ENCODE results near the gene HES6. TPM values are rescaled to one million over a fixed set of nuclear protein-coding genes. Genes with fewer than 3 reads are reported as not detected.

HES6 gene
- total and polyA plus RNA-seq, 10 of the 15 experiments (the other 5 are each of a cell fraction or from before 2014, with no cell fraction given): 0.11 to 1.7 (median 0.83) TPM

DNA sequence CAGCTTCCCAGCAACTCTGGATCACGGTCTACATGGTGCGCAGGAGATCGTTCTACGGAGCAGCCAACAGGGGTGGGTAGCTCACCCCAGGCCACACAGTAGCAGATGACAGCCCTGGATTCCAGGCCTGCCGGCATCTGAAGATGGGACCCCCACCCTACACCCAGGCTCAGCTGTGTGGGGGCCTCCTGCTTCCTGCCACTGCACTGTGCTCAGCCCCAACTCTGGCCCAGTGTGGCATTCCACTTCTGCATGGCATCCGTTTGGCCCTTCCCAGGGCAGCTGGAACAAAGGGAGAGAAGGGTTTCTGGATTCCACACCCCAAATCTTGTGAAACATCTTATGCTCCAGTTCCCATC is 39.5 kb upstream of the HES6 start:
- no TSS peak for BruUV-seq (replicated peaks)
- ChIA-PET SMC1A (ENCODE audit: uncharacterized antibody, unreplicated experiment) (no interaction called here), POLR2A (no interaction called here), CTCF (interaction anchor here (2.0 kb wide), 1 partner anchor 8 kb away, joined by 4 read pairs; no protein-coding TSS in a partner anchor), RAD21 (ENCODE audit: unreplicated experiment) (no interaction called here)
- Histone ChIP-seq H4K20me1 (ENCODE audit: control insufficient read depth, insufficient read depth) (no peaks in the 10 kb centered on the region), H3K9me3 (replicated peaks; ENCODE audit: control insufficient read depth, insufficient read depth, low read length) (no peaks in the 10 kb centered on the region), H3K4me1 (ENCODE audit: control insufficient read depth, insufficient read depth, low read length) (no peaks in the 10 kb centered on the region), H3K27ac (ENCODE audit: control insufficient read depth, insufficient read depth) (no peak overlapping the region), H3K4me3 (no peak overlapping the region), H3K27me3 (replicated peaks in 1 of 2; ENCODE audit: control insufficient read depth in 2 of 2, insufficient read depth in 2 of 2, low read length in 1 of 2) (no peaks in the 10 kb centered on the region), H3K4me2 (ENCODE audit: control insufficient read depth, insufficient read depth) (no peak overlapping the region), H3K36me3 (ENCODE audit: control insufficient read depth in 2 of 2, insufficient read depth in 2 of 2, low read length in 1 of 2) (peaks cover 15 to 19% of the 10 kb centered on the region in 2 experiments), H3K9ac (ENCODE audit: control insufficient read depth, insufficient read depth, low read length) (no peak overlapping the region), H3K79me2 (ENCODE audit: control insufficient read depth, insufficient read depth, low read length) (peaks cover 11% of the 10 kb centered on the region), H2AFZ (ENCODE audit: control insufficient read depth, low read depth, low read length) (no peak overlapping the region)
- no peak for FAIRE-seq
- no peak for DNase-seq (ENCODE audit: low read depth, low spot score)
- intact Hi-C loops (cut with micrococcal nuclease; ENCODE audit: unreplicated experiment): no loop called here
- in situ Hi-C loops (cut with MboI): no loop called here
- ATAC-seq: no peak
- 100% methylated on average over 6 of the region's 6 CpGs for WGBS (ENCODE audit: insufficient coverage, insufficient replicate concordance, low lambda C conversion rate, missing lambda C conversion rate)
- TF ChIP-seq, protein P1, sequence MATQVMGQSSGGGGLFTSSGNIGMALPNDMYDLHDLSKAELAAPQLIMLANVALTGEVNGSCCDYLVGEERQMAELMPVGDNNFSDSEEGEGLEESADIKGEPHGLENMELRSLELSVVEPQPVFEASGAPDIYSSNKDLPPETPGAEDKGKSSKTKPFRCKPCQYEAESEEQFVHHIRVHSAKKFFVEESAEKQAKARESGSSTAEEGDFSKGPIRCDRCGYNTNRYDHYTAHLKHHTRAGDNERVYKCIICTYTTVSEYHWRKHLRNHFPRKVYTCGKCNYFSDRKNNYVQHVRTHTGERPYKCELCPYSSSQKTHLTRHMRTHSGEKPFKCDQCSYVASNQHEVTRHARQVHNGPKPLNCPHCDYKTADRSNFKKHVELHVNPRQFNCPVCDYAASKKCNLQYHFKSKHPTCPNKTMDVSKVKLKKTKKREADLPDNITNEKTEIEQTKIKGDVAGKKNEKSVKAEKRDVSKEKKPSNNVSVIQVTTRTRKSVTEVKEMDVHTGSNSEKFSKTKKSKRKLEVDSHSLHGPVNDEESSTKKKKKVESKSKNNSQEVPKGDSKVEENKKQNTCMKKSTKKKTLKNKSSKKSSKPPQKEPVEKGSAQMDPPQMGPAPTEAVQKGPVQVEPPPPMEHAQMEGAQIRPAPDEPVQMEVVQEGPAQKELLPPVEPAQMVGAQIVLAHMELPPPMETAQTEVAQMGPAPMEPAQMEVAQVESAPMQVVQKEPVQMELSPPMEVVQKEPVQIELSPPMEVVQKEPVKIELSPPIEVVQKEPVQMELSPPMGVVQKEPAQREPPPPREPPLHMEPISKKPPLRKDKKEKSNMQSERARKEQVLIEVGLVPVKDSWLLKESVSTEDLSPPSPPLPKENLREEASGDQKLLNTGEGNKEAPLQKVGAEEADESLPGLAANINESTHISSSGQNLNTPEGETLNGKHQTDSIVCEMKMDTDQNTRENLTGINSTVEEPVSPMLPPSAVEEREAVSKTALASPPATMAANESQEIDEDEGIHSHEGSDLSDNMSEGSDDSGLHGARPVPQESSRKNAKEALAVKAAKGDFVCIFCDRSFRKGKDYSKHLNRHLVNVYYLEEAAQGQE (IDR thresholded peaks at IDR 0.05; ENCODE audit: low read depth, low read length): no peak
- TF ChIP-seq EZH2 (IDR thresholded peaks at IDR 0.05; ENCODE audit: borderline replicate concordance, control insufficient read depth, low read depth, low read length) (no peak), HDGF (IDR thresholded peaks at IDR 0.05) (no peak), GABPA (IDR thresholded peaks at IDR 0.05; ENCODE audit: low read depth) (no peak), JUNB (IDR thresholded peaks at IDR 0.05) (no peak), ZBED1 (IDR thresholded peaks at IDR 0.05; ENCODE audit: borderline replicate concordance) (no peak), NFYB (IDR thresholded peaks at IDR 0.05; ENCODE audit: insufficient read depth, low read depth, low read length) (no peak), ZBTB40 (IDR thresholded peaks at IDR 0.05; ENCODE audit: borderline replicate concordance) (no peak), SMAD1 (IDR thresholded peaks at IDR 0.05; ENCODE audit: low read depth, partially characterized antibody) (no peak), NBN (IDR thresholded peaks at IDR 0.05) (no peak)
- TF ChIP-seq, protein P2, sequence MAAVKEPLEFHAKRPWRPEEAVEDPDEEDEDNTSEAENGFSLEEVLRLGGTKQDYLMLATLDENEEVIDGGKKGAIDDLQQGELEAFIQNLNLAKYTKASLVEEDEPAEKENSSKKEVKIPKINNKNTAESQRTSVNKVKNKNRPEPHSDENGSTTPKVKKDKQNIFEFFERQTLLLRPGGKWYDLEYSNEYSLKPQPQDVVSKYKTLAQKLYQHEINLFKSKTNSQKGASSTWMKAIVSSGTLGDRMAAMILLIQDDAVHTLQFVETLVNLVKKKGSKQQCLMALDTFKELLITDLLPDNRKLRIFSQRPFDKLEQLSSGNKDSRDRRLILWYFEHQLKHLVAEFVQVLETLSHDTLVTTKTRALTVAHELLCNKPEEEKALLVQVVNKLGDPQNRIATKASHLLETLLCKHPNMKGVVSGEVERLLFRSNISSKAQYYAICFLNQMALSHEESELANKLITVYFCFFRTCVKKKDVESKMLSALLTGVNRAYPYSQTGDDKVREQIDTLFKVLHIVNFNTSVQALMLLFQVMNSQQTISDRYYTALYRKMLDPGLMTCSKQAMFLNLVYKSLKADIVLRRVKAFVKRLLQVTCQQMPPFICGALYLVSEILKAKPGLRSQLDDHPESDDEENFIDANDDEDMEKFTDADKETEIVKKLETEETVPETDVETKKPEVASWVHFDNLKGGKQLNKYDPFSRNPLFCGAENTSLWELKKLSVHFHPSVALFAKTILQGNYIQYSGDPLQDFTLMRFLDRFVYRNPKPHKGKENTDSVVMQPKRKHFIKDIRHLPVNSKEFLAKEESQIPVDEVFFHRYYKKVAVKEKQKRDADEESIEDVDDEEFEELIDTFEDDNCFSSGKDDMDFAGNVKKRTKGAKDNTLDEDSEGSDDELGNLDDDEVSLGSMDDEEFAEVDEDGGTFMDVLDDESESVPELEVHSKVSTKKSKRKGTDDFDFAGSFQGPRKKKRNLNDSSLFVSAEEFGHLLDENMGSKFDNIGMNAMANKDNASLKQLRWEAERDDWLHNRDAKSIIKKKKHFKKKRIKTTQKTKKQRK (IDR thresholded peaks at IDR 0.05; ENCODE audit: low read depth, low read length): no peak
- TF ChIP-seq, protein P3, sequence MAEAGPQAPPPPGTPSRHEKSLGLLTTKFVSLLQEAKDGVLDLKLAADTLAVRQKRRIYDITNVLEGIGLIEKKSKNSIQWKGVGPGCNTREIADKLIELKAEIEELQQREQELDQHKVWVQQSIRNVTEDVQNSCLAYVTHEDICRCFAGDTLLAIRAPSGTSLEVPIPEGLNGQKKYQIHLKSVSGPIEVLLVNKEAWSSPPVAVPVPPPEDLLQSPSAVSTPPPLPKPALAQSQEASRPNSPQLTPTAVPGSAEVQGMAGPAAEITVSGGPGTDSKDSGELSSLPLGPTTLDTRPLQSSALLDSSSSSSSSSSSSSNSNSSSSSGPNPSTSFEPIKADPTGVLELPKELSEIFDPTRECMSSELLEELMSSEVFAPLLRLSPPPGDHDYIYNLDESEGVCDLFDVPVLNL (IDR thresholded peaks at IDR 0.05; ENCODE audit: low read depth, low read length): no peak

Data from GM12878 (cell line).